SK-N-MC (cell line): ENCODE data around the gene RGS7.
"Not testable (repeated sequence)": the region's sequence is repeated elsewhere in the genome, so short reads cannot be mapped to it uniquely, and the experiment has no call there.

ENCODE experiments used
- DNase-seq: peaks from one replicate; pipeline ENCODE4 v3.0.0-alpha.2; 2011; ENCODE audit warnings: low read depth, low spot score
- H3K27ac ChIP-seq: fragments of 200-600 bp; sonication (generic); 2 replicates; pipeline ENCODE4 v1.5.1; 2016; ENCODE audit warnings: mixed run types
- H3K36me3 ChIP-seq: fragments of 200-600 bp; sonication (generic); 2 replicates; pipeline ENCODE4 v1.6.1; 2017; ENCODE audit warnings: antibody characterized with exemption, low read length, mixed read lengths; ENCODE audit not compliant: insufficient read depth
- H3K4me3 ChIP-seq: fragments of 200-600 bp; sonication (generic); 2 replicates; pipeline ENCODE4 v1.5.1; 2016
- H3K9ac ChIP-seq: fragments of 200-600 bp; sonication (generic); 2 replicates; pipeline ENCODE4 v1.8.0; 2017; ENCODE audit warnings: mixed run types, mixed read lengths; ENCODE audit not compliant: insufficient read length
- H3K9me3 ChIP-seq: fragments of 200-600 bp; sonication (generic); 2 replicates; pipeline ENCODE4 v1.6.1; 2017; ENCODE audit warnings: low read depth, mild to moderate bottlenecking, antibody characterized with exemption, low read length, moderate library complexity, mixed read lengths
- EZH2 ChIP-seq: fragments of 200-600 bp; sonication (generic); IDR thresholded peaks from one replicate; pipeline ENCODE4 v1.6.1; 2017; ENCODE audit warnings: antibody characterized with exemption
- FOXP2 ChIP-seq: optimal IDR thresholded peaks from 2 replicates; pipeline ENCODE3; 2011; ENCODE audit warnings: mild to moderate bottlenecking, moderate library complexity; ENCODE audit not compliant: insufficient read depth; ENCODE audit errors: extremely low read length, control extremely low read depth
- POLR2AphosphoS5 ChIP-seq: IDR thresholded peaks from 2 replicates; pipeline ENCODE4 v1.6.1; 2012; ENCODE audit warnings: mild to moderate bottlenecking, low read depth, low read length, borderline replicate concordance

Gene RGS7

DNA sequence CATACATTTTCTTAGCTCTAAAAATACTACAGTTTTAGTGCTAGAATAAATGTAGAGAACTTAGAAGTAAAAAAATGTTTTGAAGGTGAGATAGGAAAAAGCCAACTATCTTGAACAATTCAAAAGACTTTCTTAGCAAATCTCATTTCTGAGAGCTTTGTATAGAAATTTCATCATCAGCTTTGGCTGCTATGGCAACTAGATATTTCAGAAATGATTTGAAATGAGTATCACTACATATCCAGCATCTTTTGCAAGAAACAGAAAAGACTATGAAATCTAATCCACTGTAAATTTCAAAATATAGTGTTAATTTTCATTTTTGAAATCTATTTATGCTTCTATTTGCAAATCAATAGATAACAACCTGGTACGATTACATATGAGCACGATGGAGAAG is 57.7 kb downstream of the RGS7 start:
- no peak for DNase-seq
- H3K36me3 ChIP-seq = no peaks in the 10 kb centered on the region
- TF ChIP-seq FOXP2 (no peak), EZH2 (no peak), POLR2AphosphoS5 (no peak)
- H3K9ac ChIP-seq = no peak overlapping the region
- H3K9me3 ChIP-seq = no peaks in the 10 kb centered on the region
- H3K4me3 ChIP-seq = no peak overlapping the region
- H3K27ac ChIP-seq = no peak overlapping the region

DNA sequence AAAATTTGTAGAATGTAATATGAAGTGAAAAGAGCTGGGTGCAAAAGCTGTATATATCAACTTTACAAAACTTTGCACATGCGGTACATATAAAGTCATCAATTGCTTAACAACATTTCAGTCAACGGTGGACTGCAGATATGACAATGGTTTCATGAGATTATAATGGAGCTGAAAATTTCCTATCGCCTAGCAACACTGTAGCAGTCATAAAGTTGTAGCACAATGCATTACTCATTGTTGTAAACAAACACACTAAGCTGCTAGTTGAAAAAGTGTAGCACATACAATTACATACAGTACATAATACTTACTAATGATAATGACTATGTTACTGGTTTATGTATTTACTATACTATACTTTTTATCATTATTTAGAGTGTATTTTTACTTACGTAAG is 64.0 kb downstream of the RGS7 start:
- Histone ChIP-seq H3K36me3 (no peaks in the 10 kb centered on the region), H3K27ac (no peak overlapping the region), H3K4me3 (no peak overlapping the region), H3K9me3 (no peaks in the 10 kb centered on the region), H3K9ac (no peak overlapping the region)
- DNase-seq = no peak
- no peak for TF ChIP-seq EZH2
- no peak for TF ChIP-seq FOXP2

DNA sequence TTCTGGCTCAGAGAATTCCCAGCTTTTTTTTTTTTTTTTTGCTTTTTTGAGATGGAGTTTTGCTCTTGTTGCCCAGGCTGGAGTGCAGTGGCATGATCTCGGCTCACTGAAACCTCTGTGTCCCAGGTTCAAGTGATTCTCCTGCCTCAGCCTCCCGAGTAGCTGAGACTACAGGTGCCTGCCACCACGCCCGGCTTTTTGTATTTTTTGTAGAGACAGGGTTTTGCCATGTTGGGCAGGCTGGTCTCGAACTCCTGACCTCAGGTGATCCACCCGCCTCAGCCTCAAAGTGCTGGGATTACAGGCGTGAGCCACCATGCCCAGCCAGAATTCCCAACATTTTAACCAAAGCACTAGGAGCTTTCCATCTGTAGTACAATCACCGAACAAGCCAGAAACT is 65.5 kb downstream of the RGS7 start:
- not testable (repeated sequence) for H3K4me3 ChIP-seq, DNase-seq, H3K9ac ChIP-seq, H3K36me3 ChIP-seq, H3K27ac ChIP-seq, H3K9me3 ChIP-seq

DNA sequence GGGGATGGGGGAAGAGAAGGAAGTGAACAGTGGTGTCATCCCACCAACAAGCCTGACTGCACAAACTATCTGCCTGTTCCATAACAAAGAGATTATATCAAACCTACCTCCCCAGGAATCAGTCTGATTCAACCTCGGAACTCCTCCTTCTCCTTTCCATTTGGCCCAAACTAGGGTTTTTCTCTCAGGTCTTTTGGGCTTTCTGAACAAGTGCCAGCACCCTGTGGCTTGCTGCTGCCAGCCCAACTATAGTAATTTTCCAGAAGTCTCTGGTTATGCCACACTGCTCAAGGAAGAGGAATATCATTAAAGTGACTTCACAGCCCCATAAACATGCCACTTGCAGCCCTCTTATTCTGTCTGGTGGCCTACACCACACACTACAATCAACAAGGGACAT is 70.5 kb downstream of the RGS7 start:
- no peak overlapping the region for H3K27ac ChIP-seq
- no peak overlapping the region for H3K4me3 ChIP-seq
- no peaks in the 10 kb centered on the region for H3K9me3 ChIP-seq
- no peak overlapping the region for H3K9ac ChIP-seq
- TF ChIP-seq FOXP2 (no peak), EZH2 (no peak), POLR2AphosphoS5 (no peak)
- no peaks in the 10 kb centered on the region for H3K36me3 ChIP-seq
- no peak for DNase-seq

DNA sequence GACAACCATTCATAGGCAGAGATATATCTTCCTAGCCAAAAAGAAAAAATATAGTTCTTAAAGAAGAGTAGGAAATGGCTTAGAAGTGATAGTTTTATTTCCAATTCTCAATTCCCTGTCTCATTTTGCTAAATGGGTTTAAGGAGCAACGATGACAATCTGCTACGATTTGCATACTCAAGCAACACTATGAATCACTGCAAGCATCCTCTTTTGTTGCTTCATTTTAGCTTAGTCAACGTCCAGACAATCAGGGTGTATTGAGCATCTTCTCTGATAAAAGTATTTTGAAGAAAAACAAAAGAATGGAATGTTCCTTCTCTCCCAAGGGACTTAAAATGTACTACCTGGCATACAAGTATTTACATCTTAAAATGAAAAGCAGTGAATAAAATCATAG is 80.6 kb downstream of the RGS7 start:
- Histone ChIP-seq H3K4me3 (no peak overlapping the region), H3K27ac (no peak overlapping the region), H3K9ac (no peak overlapping the region), H3K9me3 (no peaks in the 10 kb centered on the region), H3K36me3 (no peaks in the 10 kb centered on the region)
- DNase-seq = no peak
- TF ChIP-seq EZH2 (no peak), POLR2AphosphoS5 (no peak), FOXP2 (no peak)

DNA sequence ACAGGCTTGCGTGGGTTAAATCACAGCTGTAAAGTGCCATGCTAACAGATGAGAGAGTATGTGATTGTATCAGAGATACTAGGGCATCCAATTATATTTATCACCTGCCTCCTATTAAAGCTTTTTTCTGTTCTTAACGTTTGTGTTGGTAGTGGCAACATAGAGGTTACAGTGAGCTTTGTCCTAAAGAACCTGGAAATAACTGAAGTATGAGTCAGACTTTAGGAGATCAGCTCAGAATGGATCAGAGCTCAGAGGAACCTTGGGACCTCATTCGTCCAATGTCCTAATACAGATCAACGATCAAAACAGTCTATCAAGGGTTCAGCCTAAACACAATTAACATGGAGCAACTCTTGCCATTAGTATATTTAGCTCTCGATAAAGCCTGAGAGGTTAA is 81.0 kb downstream of the RGS7 start:
- H3K9me3 ChIP-seq = no peaks in the 10 kb centered on the region
- no peak for DNase-seq

DNA sequence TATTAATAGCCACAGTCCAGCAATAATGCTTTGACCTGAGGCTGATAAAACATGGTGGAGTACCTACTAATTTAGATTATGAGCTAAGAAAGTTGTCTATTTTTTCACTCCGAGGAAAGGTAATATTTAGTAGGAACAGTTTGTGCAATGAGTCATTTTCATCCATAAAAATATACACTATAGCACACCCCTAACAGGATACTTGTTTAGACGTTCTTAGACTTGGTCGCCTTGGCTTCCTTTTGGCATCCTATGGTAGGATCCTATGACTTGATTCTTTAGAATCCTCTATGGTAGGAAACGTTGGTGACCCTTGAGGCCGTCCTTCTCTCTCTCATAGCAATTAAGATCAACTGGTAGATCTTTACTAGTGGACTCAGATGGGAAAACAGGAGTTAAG is 81.8 kb downstream of the RGS7 start:
- no peak for DNase-seq
- TF ChIP-seq POLR2AphosphoS5 (no peak), FOXP2 (no peak), EZH2 (no peak)
- H3K9me3 ChIP-seq = no peaks in the 10 kb centered on the region
- H3K4me3 ChIP-seq = no peak overlapping the region
- H3K9ac ChIP-seq = no peak overlapping the region
- H3K36me3 ChIP-seq = no peaks in the 10 kb centered on the region
- H3K27ac ChIP-seq = no peak overlapping the region

More for the DNA sequence above, 81.0 kb downstream of the RGS7 start:
- H3K36me3 ChIP-seq = no peaks in the 10 kb centered on the region
- no peak for TF ChIP-seq FOXP2
- no peak for TF ChIP-seq EZH2
- no peak for TF ChIP-seq POLR2AphosphoS5
- no peak overlapping the region for H3K4me3 ChIP-seq
- H3K9ac ChIP-seq = no peak overlapping the region
- no peak overlapping the region for H3K27ac ChIP-seq

DNA sequence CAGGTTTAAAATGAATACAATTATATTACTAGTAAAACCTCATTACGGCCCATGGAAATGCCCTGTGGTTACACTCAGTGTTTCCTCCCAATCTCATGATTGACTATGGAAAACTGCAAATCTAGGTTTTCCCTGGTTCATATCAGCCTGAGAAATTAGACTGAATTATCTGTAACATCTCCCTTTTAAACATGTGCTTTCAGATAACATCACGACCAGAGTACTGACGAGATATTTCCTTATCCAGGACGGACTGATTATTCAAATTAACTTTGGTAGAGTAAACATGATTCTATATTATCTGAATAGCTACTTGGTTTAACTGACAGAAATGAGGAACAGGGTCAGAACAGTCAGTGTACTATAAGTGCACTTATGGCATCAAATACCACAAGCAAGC is 82.3 kb downstream of the RGS7 start:
- Histone ChIP-seq H3K4me3 (no peak overlapping the region), H3K9me3 (no peaks in the 10 kb centered on the region), H3K9ac (no peak overlapping the region), H3K27ac (no peak overlapping the region), H3K36me3 (no peaks in the 10 kb centered on the region)
- DNase-seq = no peak
- TF ChIP-seq POLR2AphosphoS5 (no peak), EZH2 (no peak), FOXP2 (no peak)

DNA sequence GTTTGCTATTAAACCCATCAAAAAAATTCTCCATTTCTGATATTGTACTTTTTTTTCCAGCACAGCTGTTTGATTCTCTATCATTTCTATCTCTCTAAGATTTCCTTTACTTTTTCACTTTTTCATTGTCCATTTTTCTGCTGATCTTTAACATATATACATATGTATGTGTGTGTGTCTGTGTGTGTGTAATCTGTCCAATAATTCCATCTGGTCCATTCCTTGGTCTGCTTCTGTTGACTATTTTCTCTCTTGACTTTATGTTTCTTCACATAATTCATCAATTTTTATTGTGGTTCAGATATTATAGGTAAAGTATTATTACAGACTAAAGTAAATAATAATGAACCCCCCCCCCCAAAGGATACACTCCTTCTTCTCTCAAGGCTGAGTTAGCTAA is 84.2 kb downstream of the RGS7 start:
- no peak for DNase-seq
- no peaks in the 10 kb centered on the region for H3K36me3 ChIP-seq
- no peak overlapping the region for H3K9ac ChIP-seq
- H3K4me3 ChIP-seq = no peak overlapping the region
- no peak overlapping the region for H3K27ac ChIP-seq
- TF ChIP-seq POLR2AphosphoS5 (no peak), FOXP2 (no peak), EZH2 (no peak)
- H3K9me3 ChIP-seq = no peaks in the 10 kb centered on the region
